ENCODE results near the gene ATP6V0D1.

Gene ATP6V0D1

GRCh38 chr16:67388591-67388990 is 92.4 kb downstream of the ATP6V0D1 start:
- no peak for DNase-seq

- no peak for DNase-seq
Measured at GRCh38 chr16:67388191-67388590, 92.8 kb downstream of the ATP6V0D1 start.
